Myocyte (in vitro differentiated cells): ENCODE data around the gene B3GAT1. TPM values are rescaled to one million over a fixed set of nuclear protein-coding genes. Genes with fewer than 3 reads are reported as not detected.
"Not testable (repeated sequence)": the region's sequence is repeated elsewhere in the genome, so short reads cannot be mapped to it uniquely, and the experiment has no call there.

Experiments used
- DNase-seq: peaks from one replicate; pipeline ENCODE4 v3.0.0-alpha.2; 2012; ENCODE audit warnings: low read depth
- polyA plus RNA-seq: library from polyadenylated mRNA; unstranded; fragments of >200 nt; gene quantifications from one replicate; pipeline ENCODE4 v1.2.1, GENCODE V29; 2012; ENCODE audit warnings: missing spikeins
- total RNA-seq: library from RNA; depleted of rRNA; stranded (reverse); fragments of >200 nt; gene quantifications from 2 replicates; pipeline ENCODE4 v1.2.3, GENCODE V29; 2014

Gene B3GAT1
- not detected in 2 replicates for total RNA-seq
- not detected for polyA plus RNA-seq

GRCh38 chr11:134412203-134413042 is at the start of gene B3GAT1:
Gene B3GAT1 (minus strand): TSS chr11:134412242. CDS start chr11:134387659, 24,583 bp downstream.
- no peak for DNase-seq

- no peak for DNase-seq
Observed at GRCh38 chr11:134461621-134462020, 49.6 kb upstream of the B3GAT1 start.

- DNase-seq: no peak
Observed at GRCh38 chr11:134460881-134461280, 48.8 kb upstream of the B3GAT1 start.

- no peak for DNase-seq
Observed at GRCh38 chr11:134460062-134460561, 48.1 kb upstream of the B3GAT1 start.

- no peak for DNase-seq
Observed at GRCh38 chr11:134459246-134460061, 47.4 kb upstream of the B3GAT1 start.

- not testable (repeated sequence) for DNase-seq
Observed at GRCh38 chr11:134457411-134458007, 45.5 kb upstream of the B3GAT1 start.

- no peak for DNase-seq
Observed at GRCh38 chr11:134455516-134455915, 43.5 kb upstream of the B3GAT1 start.

GRCh38 chr11:134454146-134454690 is 42.2 kb upstream of the B3GAT1 start:
- no peak for DNase-seq

GRCh38 chr11:134453441-134453840 is 41.4 kb upstream of the B3GAT1 start:
- no peak for DNase-seq

- DNase-seq: no peak
Observed at GRCh38 chr11:134452838-134453155, 40.8 kb upstream of the B3GAT1 start.

- no peak for DNase-seq
Observed at GRCh38 chr11:134452026-134452837, 40.2 kb upstream of the B3GAT1 start.

GRCh38 chr11:134450186-134450585 is 38.1 kb upstream of the B3GAT1 start:
- DNase-seq: no peak

- no peak for DNase-seq
Observed at GRCh38 chr11:134449713-134450112, 37.7 kb upstream of the B3GAT1 start.

GRCh38 chr11:134449051-134449450 is 37.0 kb upstream of the B3GAT1 start:
- no peak for DNase-seq

- DNase-seq: no peak
Observed at GRCh38 chr11:134447696-134448095, 35.7 kb upstream of the B3GAT1 start.

GRCh38 chr11:134445601-134446325 is 33.7 kb upstream of the B3GAT1 start:
- no peak for DNase-seq

GRCh38 chr11:134444160-134445108 is 32.4 kb upstream of the B3GAT1 start:
- not testable (repeated sequence) for DNase-seq

GRCh38 chr11:134443246-134443645 is 31.2 kb upstream of the B3GAT1 start:
- DNase-seq: no peak

GRCh38 chr11:134442246-134442645 is 30.2 kb upstream of the B3GAT1 start:
- no peak for DNase-seq
